HL-60 (cell line): ENCODE measurements around the gene NRL.

Source experiments
- POLR2AphosphoS5 ChIP-seq: IDR thresholded peaks from 2 replicates; pipeline ENCODE4 v1.6.1; 2012; ENCODE audit warnings: low read depth
- TF ChIP-seq, protein P1 (sequence below): IDR thresholded peaks from one replicate; pipeline ENCODE4 v1.5.1; 2011; ENCODE audit warnings: low read length, control low read depth, inconsistent platforms; ENCODE audit not compliant: insufficient read depth
- TF ChIP-seq, protein P2 (sequence below): IDR thresholded peaks from 2 replicates; pipeline ENCODE4 v1.6.1; 2012; ENCODE audit warnings: low read depth; ENCODE audit not compliant: insufficient replicate concordance

DNA sequence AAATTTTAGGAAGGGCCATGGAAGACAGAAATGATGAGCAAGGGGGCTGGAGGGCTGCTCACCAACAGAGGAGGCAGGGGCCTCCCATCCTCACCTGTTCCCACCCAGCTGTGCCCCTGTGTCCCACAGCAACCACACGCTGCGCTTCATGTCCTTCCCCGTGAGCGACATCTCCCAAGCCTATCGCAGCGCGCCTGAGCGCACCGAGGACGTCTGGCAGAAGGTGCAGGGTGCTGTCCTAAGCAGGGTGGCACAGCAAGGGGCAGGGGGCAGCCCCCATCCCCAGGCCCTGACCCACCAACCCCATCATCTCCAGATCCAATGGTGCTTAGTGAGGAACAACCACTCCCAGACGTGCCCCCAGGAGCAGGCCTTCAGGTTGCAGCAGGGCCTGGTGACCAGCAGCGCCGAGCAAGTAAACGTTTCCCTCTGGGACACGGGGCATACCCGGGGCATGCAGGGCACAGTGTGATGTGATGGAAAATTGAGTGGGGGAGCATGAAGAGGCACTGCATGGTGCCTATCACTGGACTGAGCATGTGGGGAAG, 54.8 kb downstream of the NRL start:
- TF ChIP-seq, protein P1, sequence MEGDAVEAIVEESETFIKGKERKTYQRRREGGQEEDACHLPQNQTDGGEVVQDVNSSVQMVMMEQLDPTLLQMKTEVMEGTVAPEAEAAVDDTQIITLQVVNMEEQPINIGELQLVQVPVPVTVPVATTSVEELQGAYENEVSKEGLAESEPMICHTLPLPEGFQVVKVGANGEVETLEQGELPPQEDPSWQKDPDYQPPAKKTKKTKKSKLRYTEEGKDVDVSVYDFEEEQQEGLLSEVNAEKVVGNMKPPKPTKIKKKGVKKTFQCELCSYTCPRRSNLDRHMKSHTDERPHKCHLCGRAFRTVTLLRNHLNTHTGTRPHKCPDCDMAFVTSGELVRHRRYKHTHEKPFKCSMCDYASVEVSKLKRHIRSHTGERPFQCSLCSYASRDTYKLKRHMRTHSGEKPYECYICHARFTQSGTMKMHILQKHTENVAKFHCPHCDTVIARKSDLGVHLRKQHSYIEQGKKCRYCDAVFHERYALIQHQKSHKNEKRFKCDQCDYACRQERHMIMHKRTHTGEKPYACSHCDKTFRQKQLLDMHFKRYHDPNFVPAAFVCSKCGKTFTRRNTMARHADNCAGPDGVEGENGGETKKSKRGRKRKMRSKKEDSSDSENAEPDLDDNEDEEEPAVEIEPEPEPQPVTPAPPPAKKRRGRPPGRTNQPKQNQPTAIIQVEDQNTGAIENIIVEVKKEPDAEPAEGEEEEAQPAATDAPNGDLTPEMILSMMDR: no peak
- TF ChIP-seq POLR2AphosphoS5: no peak
- TF ChIP-seq, protein P2, sequence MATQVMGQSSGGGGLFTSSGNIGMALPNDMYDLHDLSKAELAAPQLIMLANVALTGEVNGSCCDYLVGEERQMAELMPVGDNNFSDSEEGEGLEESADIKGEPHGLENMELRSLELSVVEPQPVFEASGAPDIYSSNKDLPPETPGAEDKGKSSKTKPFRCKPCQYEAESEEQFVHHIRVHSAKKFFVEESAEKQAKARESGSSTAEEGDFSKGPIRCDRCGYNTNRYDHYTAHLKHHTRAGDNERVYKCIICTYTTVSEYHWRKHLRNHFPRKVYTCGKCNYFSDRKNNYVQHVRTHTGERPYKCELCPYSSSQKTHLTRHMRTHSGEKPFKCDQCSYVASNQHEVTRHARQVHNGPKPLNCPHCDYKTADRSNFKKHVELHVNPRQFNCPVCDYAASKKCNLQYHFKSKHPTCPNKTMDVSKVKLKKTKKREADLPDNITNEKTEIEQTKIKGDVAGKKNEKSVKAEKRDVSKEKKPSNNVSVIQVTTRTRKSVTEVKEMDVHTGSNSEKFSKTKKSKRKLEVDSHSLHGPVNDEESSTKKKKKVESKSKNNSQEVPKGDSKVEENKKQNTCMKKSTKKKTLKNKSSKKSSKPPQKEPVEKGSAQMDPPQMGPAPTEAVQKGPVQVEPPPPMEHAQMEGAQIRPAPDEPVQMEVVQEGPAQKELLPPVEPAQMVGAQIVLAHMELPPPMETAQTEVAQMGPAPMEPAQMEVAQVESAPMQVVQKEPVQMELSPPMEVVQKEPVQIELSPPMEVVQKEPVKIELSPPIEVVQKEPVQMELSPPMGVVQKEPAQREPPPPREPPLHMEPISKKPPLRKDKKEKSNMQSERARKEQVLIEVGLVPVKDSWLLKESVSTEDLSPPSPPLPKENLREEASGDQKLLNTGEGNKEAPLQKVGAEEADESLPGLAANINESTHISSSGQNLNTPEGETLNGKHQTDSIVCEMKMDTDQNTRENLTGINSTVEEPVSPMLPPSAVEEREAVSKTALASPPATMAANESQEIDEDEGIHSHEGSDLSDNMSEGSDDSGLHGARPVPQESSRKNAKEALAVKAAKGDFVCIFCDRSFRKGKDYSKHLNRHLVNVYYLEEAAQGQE: no peak
